K562 (cell line): Measurements from ENCODE around the gene MVK. TPM values are rescaled to one million over a fixed set of nuclear protein-coding genes. Genes with fewer than 3 reads are reported as not detected.

Experiments used
- ATAC-seq: fragments of 200-7000 bp; cut with Tn5 transposase; 3 replicates; pipeline ENCODE4 v1.9.1; 2020; ENCODE audit warnings: moderate library complexity
- BruUV-seq: library from RNA; stranded (reverse); fragments of 400-500 nt; replicated peaks from 2 replicates; lab custom pipeline; 2021; lab: Mats Ljungman, UMichigan
- CTCF ChIA-PET: fragments of 300-600 bp; formaldehyde crosslinking; extraction: SDS; loops from one replicate; lab custom pipeline; 2021; ENCODE audit warnings: low intra/inter-chr PET ratio; lab: Yijun Ruan, JAX
- POLR2A ChIA-PET: fragments of 300-600, 350-650 bp; sonication (Branson Sonifier 250); formaldehyde crosslinking; extraction: SDS; loops from one replicate; lab custom pipeline; 2021; ENCODE audit warnings: antibody characterized with exemption, inconsistent platforms; lab: Yijun Ruan, JAX
- DNase-seq, 4 experiments: peaks; one replicate each; pipeline versions ENCODE4 v3.0.0 to v3.0.0-alpha.2; 2011 to 2018; ENCODE audit warnings: low spot score in 3 of 4, mixed read lengths in 3 of 4; ENCODE audit errors: extremely low read depth in 1 of 4
- FAIRE-seq: peaks from 2 replicates; lab custom pipeline; 2011; peaks lifted over from hg19 to GRCh38; lab: Jason Lieb, UNC
- H2AFZ ChIP-seq: 2 replicates; pipeline ENCODE4 v1.6.0; 2011; ENCODE audit warnings: low read depth, low read length, control low read depth, inconsistent platforms
- H3K27ac ChIP-seq: fragments of 200-600 bp; 3 replicates; pipeline ENCODE4 v1.8.0; 2011; ENCODE audit warnings: low read depth, mild to moderate bottlenecking, control low read depth, inconsistent platforms, low read length, moderate library complexity, mixed read lengths; ENCODE audit errors: extremely low read depth
- H3K27me3 ChIP-seq, 2 experiments: fragments of 300-600 bp in 1 of 2; 2 replicates in 1 of 2; 3 replicates in 1 of 2; pipeline versions ENCODE4 v1.6.0 to v1.8.0; 2011; ENCODE audit warnings: inconsistent platforms in 2 of 2, low read length in 2 of 2, mild to moderate bottlenecking in 1 of 2, mixed read lengths in 1 of 2, moderate library complexity in 1 of 2; ENCODE audit not compliant: control insufficient read depth in 2 of 2, insufficient read depth in 2 of 2
- H3K36me3 ChIP-seq: fragments of 300-600 bp; 3 replicates; pipeline ENCODE4 v1.8.0; 2011; ENCODE audit warnings: mild to moderate bottlenecking, low read length, inconsistent platforms; ENCODE audit not compliant: control insufficient read depth, insufficient read depth
- H3K4me1 ChIP-seq, 2 experiments: fragments of 200-600 bp in 1 of 2; replicated peaks in 1 of 2; 2 replicates in 1 of 2; 3 replicates in 1 of 2; pipeline versions ENCODE4 v1.5.1 to v1.8.0; 2011; ENCODE audit warnings: inconsistent platforms in 2 of 2, low read length in 2 of 2, mild to moderate bottlenecking in 1 of 2, mixed read lengths in 1 of 2, moderate library complexity in 1 of 2; ENCODE audit not compliant: control insufficient read depth in 2 of 2, insufficient read depth in 2 of 2
- H3K4me2 ChIP-seq: 2 replicates; pipeline ENCODE4 v1.6.1; 2011; ENCODE audit warnings: low read length, control low read depth, inconsistent platforms, mixed read lengths; ENCODE audit not compliant: insufficient read depth
- H3K4me3 ChIP-seq: fragments of 200-600 bp; sonication (generic), shearing (Covaris generic); 2 replicates; pipeline ENCODE4 v1.5.1; 2016; ENCODE audit warnings: control low read depth, inconsistent platforms
- H3K79me2 ChIP-seq: fragments of 200-600 bp; 3 replicates; pipeline ENCODE4 v1.8.0; 2011; ENCODE audit warnings: low read length, inconsistent platforms; ENCODE audit not compliant: control insufficient read depth, insufficient read depth
- H3K9ac ChIP-seq, 2 experiments: 2 replicates each; pipeline versions ENCODE4 v1.6.0 to v1.6.1; 2011; ENCODE audit warnings: low read depth in 2 of 2, low read length in 2 of 2, control low read depth in 1 of 2, inconsistent platforms in 1 of 2, mild to moderate bottlenecking in 1 of 2, mixed read lengths in 1 of 2; ENCODE audit not compliant: insufficient read depth in 1 of 2
- H3K9me1 ChIP-seq: one replicate; pipeline ENCODE4 v1.6.0; 2011; ENCODE audit warnings: inconsistent platforms, mild to moderate bottlenecking, low read length, moderate library complexity; ENCODE audit not compliant: control insufficient read depth, insufficient read depth
- H3K9me3 ChIP-seq: replicated peaks from 2 replicates; pipeline ENCODE4 v1.5.1; 2011; ENCODE audit warnings: low read depth, low read length, inconsistent platforms; ENCODE audit not compliant: control insufficient read depth, insufficient read depth
- H4K20me1 ChIP-seq: replicated peaks from 2 replicates; pipeline ENCODE4 v1.6.1; 2011; ENCODE audit warnings: low read length, inconsistent platforms, mixed read lengths; ENCODE audit not compliant: control insufficient read depth, insufficient read depth
- HNRNPUL1 ChIP-seq: fragments of 200-400 bp; formaldehyde crosslinking; IDR thresholded peaks from 2 replicates; pipeline ENCODE4 v1.6.1; 2017; ENCODE audit warnings: low read length
- NFYB ChIP-seq: IDR thresholded peaks from 2 replicates; pipeline ENCODE4 v1.6.1; 2011; ENCODE audit warnings: mild to moderate bottlenecking, moderate library complexity; ENCODE audit not compliant: insufficient read length; ENCODE audit errors: extremely low read depth
- NR2C2 ChIP-seq, 2 experiments: fragments of 200-800 bp in 1 of 2; sonication (Bioruptor generic) in 1 of 2; sonication (generic) in 1 of 2; formaldehyde crosslinking in 1 of 2; IDR thresholded peaks; 2 replicates each; pipeline versions ENCODE4 v1.6.1 to v1.8.0; 2016 to 2022; ENCODE audit warnings: mild to moderate bottlenecking in 1 of 2, missing compliant biosample characterization in 1 of 2, missing genetic modification characterization in 1 of 2, missing genetic modification reagents in 1 of 2
- POLR2A ChIP-seq: fragments of 450-650 bp; conservative IDR thresholded peaks from 2 replicates; pipeline ENCODE4 v1.6.1; 2016
- WGBS: fragments of 100-300 bp; shearing (Covaris generic); methylation state at CpG from one replicate; pipeline ENCODE4 v1.1.6; 2016; ENCODE audit warnings: low coverage, mixed read lengths; ENCODE audit not compliant: insufficient coverage; ENCODE audit errors: missing lambda C conversion rate; 5-methylcytosine and 5-hydroxymethylcytosine counted together
- in situ Hi-C: fragments of 300-500 bp; cut with MboI; formaldehyde crosslinking; loops from 4 replicates; pipeline ENCODE4 v1.15.0; 2018; ENCODE audit warnings: inconsistent platforms, mixed read lengths
- intact Hi-C: fragments of 100-400 bp; cut with micrococcal nuclease; formaldehyde crosslinking; loops from 2 replicates; pipeline ENCODE4 v1.14.2; 2022
- polyA plus RNA-seq, 8 experiments: library from polyadenylated mRNA; depleted of rRNA in 4 of 8; stranded (reverse) in 5 of 8; unstranded in 3 of 8; fragments of >200 nt; fragmentation: Nextera tagmentation in 2 of 8; fragmentation: Illumina TruSeq in 1 of 8; extraction: Ambion mirVana in 2 of 8; extraction: Trizol in 1 of 8; gene quantifications; 2 replicates each; pipeline versions ENCODE4 v1.2.1 to v1.2.3, GENCODE V29; 2011 to 2014; ENCODE audit warnings: inconsistent platforms in 1 of 8, missing spikeins in 1 of 8
- total RNA-seq, 7 experiments: library from RNA; depleted of rRNA in 6 of 7; stranded (reverse); fragments of >200 nt in 6 of 7; fragmentation: Illumina TruSeq in 2 of 7; extraction: Trizol in 2 of 7; gene quantifications; 2 replicates each; pipeline versions ENCODE4 v1.2.1 to v1.2.3, GENCODE V29; 2011 to 2021; ENCODE audit warnings: low replicate concordance in 1 of 7
- TF ChIP-seq, protein P1 (sequence below): fragments of 250-450 bp; sonication (Bioruptor Pico); IDR thresholded peaks from 2 replicates; pipeline ENCODE4 v1.8.0; 2021; ENCODE audit warnings: mild to moderate bottlenecking, moderate library complexity

Gene MVK
- total and polyA plus RNA-seq, 9 of the 15 experiments (the other 6 are each of a cell fraction or from before 2014, with no cell fraction given), result 0.41 to 33.6 (median 18.8) TPM

- FAIRE-seq, result no peak
- TF ChIP-seq POLR2A (0 out of 2 replicates have a peak, but pooled peaks have one; percentile 7), NR2C2 (CRISPR knock-in tag; IDR thresholded peaks at IDR 0.05) (no peak), NR2C2 (tag; IDR thresholded peaks at IDR 0.05) (no peak), HNRNPUL1 (no peak), NFYB (no peak)
- TF ChIP-seq, protein P1, sequence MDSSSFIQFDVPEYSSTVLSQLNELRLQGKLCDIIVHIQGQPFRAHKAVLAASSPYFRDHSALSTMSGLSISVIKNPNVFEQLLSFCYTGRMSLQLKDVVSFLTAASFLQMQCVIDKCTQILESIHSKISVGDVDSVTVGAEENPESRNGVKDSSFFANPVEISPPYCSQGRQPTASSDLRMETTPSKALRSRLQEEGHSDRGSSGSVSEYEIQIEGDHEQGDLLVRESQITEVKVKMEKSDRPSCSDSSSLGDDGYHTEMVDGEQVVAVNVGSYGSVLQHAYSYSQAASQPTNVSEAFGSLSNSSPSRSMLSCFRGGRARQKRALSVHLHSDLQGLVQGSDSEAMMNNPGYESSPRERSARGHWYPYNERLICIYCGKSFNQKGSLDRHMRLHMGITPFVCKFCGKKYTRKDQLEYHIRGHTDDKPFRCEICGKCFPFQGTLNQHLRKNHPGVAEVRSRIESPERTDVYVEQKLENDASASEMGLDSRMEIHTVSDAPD (CRISPR knock-in tag), result no peak
- H3K79me2 ChIP-seq, result no peaks in the 10 kb centered on the region
- H3K4me2 ChIP-seq, result no peak overlapping the region
- in situ Hi-C loops, result no loop called here
- H3K27ac ChIP-seq, result no peak overlapping the region
- peaks cover 4 to 18% of the 10 kb centered on the region in 2 experiments; a peak in 3 of 5 replicates for H3K4me1 ChIP-seq
- no peak; the same call in 2 of the 3 replicates for ATAC-seq
- H3K9ac ChIP-seq, result no peak overlapping the region; a peak in 1 of 4 replicates
- H3K4me3 ChIP-seq, result no peak overlapping the region
- POLR2A ChIA-PET, result interaction anchor here (0.5 to 2.1 kb wide), 9 partner anchors 10 to 1049 kb away, joined by 3 to 9 read pairs (median 3); partner anchors contain the start of genes MMAB and MVK
- CTCF ChIA-PET, result interaction anchor here (0.5 to 1.9 kb wide), 3 partner anchors 178 to 1187 kb away, joined by 4 to 17 read pairs (median 5); no protein-coding TSS in a partner anchor
- H3K9me1 ChIP-seq, result no peaks in the 10 kb centered on the region
- BruUV-seq, result no TSS peak
- intact Hi-C loops, result loop anchor here (1.0 to 10.0 kb wide), 3 partner anchors 83 to 178 kb away; partner anchors contain the start of gene FAM222A
- 37% methylated on average over 10 of the region's 11 CpGs for WGBS
- H3K27me3 ChIP-seq, result peaks cover 0 to 12% of the 10 kb centered on the region in 2 experiments; a peak in 1 of 5 replicates
- DNase-seq, result no peak
- H4K20me1 ChIP-seq, result peaks cover 26% of the 10 kb centered on the region
- peaks cover 27% of the 10 kb centered on the region; the same call in 2 of the 3 replicates for H3K36me3 ChIP-seq
- H3K9me3 ChIP-seq, result no peaks in the 10 kb centered on the region
- no peak overlapping the region for H2AFZ ChIP-seq
Observed at GRCh38 chr12:109597414-109597794, 23.8 kb downstream of the MVK start.
